ENCODE results near the gene PCCA.
"Not testable (repeated sequence)": the region's sequence is repeated elsewhere in the genome, so short reads cannot be mapped to it uniquely, and the experiment has no call there.

PCCA gene

GRCh38 chr13:100314132-100314910 lies 225.4 kb downstream of the PCCA start:
- no peak for DNase-seq

GRCh38 chr13:100315522-100315921 lies 226.6 kb downstream of the PCCA start:
- DNase-seq: no peak

DNA sequence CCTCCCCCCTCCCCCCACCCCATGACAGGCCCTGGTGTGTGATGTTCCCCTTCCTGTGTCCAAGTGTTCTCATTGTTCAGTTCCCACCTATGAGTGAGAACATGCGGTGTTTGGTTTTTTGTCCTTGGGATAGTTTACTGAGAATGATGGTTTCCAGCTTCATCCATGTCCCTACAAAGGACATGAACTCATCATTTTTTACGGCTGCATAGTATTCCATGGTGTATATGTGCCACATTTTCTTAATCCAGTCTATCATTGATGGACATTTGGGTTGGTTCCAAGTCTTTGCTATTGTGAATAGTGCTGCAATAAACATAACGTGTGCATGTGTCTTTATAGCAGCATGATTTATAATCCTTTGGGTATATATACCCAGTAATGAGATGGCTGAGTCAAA lies 229.6 kb downstream of the PCCA start:
- not testable (repeated sequence) for DNase-seq

DNA sequence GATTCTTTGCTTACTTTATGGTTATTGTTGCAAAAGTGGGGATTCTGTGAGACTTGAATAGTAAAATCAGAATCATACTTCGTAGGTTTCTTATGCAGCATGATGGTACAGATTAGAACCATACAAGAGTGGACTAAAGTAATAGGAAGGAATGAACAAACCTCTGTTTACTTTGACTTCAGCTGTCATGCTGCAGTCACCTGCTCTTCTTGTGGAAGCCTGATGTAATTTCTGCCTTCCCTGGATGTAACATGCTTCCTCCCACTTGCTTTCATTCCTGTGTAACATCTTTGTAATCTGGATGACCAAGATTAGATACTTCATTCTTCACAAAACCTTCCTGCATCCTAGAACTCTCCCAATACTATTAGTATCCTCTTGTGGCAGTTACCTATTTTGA lies 235.0 kb downstream of the PCCA start:
- no peak for DNase-seq

DNA sequence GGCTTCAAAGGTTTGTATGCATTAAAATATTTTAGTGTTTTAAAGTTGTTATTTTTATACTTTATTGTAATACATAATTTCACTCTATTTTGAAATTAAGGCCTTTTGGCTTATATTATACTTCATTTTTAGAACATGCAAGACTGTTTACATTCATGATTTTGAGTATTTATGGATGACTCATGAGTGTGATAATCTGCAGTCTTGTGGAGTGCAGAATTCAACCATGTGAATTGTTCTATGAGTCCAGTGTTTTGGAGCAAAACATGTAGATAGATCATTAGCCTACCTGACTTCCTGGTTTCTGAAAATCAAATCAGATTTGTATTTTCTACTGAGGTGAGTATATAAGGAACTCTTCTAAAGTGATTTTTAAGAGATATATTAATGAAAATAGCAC lies 241.8 kb downstream of the PCCA start:
- DNase-seq: no peak

DNA sequence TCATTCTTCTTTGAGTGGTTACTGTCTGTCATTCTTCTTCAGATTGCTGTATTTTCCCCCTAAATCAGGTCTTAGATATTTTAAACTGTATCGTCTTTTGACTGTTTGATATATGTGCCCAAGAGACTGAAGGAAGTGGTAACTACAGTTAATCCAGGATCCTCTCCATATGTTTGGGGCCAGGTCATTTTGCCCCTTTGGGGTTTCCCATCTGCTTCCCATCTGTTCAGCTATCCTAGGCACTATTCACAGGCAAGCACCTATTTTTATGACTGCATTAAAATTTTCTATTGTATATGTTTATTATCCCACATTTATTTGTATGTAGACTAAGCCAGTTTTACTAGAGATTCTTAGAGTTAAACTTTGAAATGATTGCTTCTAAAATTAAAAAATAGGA lies 244.2 kb downstream of the PCCA start:
- no peak for DNase-seq

- no peak for DNase-seq
These were observed 245.3 kb downstream of the PCCA start for GRCh38 chr13:100334214-100334613.

- no peak for DNase-seq
These were observed 248.1 kb downstream of the PCCA start for GRCh38 chr13:100336795-100337516.

DNA sequence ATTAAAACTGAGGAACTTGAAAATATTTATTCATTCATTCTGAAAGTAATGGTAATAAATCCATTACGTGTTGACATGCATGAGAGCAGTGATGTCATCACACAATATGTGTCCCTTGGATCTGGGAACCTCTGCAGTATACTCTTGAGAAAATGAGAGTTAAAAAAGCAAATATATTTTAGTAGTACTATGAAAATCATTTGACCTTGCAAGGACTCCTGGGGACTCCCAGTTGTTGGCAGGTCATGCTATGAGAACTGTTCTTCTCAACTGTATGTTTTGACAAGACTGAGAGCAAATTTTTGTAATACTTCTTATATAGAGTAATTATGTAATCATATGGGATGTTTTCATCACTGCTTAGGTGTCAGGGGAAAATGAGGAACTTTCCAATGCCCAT lies 249.4 kb downstream of the PCCA start:
- DNase-seq: peak; percentile 67

- no peak for DNase-seq
These were observed 250.6 kb downstream of the PCCA start for GRCh38 chr13:100339411-100339940.

DNA sequence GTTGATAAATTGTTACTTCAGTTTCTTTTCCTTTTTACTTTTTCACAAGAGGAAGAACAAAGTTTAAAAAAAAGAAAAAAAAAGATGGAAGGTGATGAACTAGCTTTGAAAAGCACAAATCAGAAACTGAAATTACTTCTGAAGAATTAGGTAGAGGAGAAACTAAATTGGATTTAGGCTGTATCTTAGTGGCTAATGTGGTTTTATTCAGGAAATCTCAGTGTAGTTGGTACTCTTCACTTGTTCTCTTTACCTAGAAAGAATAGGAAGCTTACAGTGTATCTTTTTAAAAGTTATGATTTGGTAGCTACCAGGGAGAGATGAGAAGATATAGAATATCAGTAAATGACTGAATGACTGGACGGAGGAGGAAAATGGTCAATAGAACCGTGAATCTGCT lies 252.0 kb downstream of the PCCA start:
- DNase-seq: no peak

DNA sequence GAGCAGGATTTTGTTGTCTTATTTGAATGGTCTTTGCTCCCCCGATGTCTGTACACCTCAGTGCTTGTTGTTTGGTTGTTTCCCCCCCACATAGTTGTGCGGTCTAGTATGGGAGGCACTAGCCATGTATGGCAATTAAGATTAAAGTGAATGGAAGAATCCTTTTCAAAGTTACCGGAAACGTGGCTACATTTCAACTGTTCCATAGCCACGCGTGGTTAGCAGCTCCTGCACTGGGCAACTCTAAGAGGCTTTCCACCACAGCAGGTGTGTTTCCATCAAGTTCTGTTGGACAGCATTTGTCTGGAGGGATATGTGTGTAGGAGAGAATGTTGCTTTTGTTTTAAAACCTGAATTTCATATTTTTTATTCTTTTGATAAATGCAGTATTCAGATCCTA lies 252.4 kb downstream of the PCCA start:
- DNase-seq: no peak

- DNase-seq: no peak
These were observed 255.7 kb downstream of the PCCA start for GRCh38 chr13:100344544-100344943.

GRCh38 chr13:100347968-100348367 lies 259.1 kb downstream of the PCCA start:
- peak; percentile 25 for DNase-seq

- DNase-seq: no peak
These were observed 260.7 kb downstream of the PCCA start for GRCh38 chr13:100349594-100349993.

DNA sequence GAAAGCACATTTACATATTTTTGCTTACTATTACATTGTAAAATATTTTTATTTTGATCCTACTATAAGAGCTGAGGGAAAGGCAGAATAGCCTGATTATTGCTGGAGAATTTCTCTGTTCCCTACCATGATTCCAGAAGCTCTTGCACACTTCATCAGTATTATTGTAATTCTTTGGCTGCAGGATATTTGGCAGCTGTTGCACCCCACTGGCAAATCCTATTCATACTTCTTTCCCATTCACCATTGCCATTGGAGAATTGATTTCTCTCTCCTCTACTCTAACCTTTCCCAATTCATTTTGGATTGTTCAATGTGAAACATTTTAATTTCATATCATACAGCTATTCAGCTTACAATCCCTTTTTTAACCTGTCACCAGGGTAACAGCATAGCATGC lies 261.7 kb downstream of the PCCA start:
- no peak for DNase-seq

- no peak for DNase-seq
These were observed 267.5 kb downstream of the PCCA start for GRCh38 chr13:100356426-100356825.

GRCh38 chr13:100356889-100357288 lies 268.0 kb downstream of the PCCA start:
- no peak for DNase-seq

DNA sequence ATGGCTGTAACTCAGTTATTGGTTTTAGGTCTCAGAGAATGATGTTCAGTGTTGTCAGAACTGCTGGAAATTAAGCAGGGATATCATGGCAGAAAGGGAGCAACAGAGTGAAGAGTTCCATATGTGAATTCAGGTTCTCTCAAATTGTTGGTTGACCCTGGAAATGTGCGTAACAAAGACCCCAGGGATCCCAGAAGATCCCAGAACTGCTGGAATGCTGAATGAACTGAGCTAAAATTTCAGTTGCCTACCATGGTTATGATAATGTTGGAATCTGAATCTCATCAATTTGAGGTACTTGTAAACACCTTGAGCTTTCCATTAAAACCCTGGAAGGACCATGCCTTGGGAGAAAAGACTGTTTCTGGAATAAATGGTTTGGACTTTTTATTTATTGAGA lies 268.9 kb downstream of the PCCA start:
- no peak for DNase-seq

DNA sequence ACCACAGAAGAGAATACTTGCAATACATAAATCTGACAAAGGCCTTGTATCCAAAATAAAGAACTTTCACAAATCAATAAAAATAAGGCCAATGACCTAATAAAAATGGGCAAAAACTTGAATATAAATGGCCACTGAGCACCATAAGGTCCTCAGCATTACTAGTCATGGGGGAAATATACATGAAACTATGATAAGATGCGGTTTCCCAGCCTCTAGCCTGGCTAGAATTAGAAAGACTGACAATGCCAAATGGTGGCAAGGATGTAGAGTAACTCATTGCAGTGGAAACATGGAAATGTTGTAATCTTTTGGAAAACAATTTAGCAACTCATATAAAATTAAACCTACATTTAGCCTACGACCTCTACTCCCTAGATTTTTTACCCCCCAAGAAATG lies 272.6 kb downstream of the PCCA start:
- no peak for DNase-seq

- DNase-seq: no peak
These were observed 273.5 kb downstream of the PCCA start for GRCh38 chr13:100362371-100362770.

- no peak for DNase-seq
These were observed 273.9 kb downstream of the PCCA start for GRCh38 chr13:100362781-100363180.

DNA sequence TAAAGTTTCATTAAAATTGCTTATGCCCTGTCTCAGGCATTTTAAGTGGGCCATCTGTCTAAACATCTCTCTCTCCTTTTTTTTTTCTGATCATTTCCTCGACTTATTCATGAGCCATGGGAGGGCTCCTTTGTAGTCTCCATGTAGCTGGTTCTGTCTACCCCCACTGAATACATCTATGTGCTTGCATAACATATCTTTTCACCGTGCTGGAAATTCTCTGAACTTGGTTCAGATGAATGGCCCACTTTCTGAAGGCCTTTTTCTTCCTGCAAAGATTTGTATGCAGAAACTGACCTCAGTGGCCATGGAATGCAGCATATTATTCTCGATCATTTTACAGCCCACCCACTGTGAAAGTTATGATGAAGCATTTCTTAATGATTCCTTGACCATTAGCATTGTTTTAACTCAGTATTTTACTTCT lies 274.4 kb downstream of the PCCA start:
- no peak for DNase-seq

DNA sequence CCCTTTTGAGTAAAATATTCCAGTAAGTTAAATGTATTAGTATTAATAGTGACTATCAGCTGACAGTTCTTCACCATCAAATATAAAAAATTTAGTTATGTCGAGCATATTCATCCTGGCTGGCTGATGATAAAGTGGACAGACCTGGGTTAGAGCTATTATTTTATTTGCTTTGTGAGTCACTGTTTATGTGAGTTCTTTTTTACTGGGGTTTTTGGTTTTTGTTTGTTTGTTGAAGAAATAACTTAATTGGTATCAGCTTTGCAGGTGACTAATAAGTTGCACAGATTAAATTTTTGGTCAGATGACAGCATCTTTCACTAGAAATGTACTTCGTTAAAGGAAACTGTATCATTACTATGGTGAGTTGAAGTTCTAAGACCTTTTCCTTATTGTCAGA lies 275.0 kb downstream of the PCCA start:
- no peak for DNase-seq
